GM18870 (cell line): ENCODE data around the gene RAB1B.
"Not testable (repeated sequence)": the region's sequence is repeated elsewhere in the genome, so short reads cannot be mapped to it uniquely, and the experiment has no call there.

Source experiments
- ATAC-seq: cut with Tn5 transposase; IDR thresholded peaks from one replicate; pipeline ENCODE4 v1.9.1; 2021; ENCODE audit warnings: moderate library complexity; ENCODE audit not compliant: unreplicated experiment

The RAB1B gene

DNA sequence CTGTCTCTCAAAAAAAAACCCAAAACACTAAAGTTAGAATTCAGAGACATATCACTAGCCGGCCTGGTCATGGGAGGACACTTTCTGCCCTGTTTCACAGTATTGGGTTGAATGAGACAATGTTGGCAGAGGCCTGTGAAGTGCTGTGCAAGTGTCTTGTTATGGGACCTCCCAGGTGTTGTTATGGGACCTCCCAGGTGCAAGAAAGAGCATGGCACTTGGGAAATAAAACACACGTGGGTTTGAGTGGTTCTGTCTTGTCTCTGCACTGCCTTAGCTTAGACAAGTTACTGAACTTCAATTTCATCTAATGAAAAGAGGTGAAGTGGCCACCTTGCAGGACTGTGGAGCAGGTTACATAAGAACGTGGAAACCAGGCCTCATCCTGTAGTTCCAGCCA lies 28.9 kb upstream of the RAB1B start:
- no peak for ATAC-seq

DNA sequence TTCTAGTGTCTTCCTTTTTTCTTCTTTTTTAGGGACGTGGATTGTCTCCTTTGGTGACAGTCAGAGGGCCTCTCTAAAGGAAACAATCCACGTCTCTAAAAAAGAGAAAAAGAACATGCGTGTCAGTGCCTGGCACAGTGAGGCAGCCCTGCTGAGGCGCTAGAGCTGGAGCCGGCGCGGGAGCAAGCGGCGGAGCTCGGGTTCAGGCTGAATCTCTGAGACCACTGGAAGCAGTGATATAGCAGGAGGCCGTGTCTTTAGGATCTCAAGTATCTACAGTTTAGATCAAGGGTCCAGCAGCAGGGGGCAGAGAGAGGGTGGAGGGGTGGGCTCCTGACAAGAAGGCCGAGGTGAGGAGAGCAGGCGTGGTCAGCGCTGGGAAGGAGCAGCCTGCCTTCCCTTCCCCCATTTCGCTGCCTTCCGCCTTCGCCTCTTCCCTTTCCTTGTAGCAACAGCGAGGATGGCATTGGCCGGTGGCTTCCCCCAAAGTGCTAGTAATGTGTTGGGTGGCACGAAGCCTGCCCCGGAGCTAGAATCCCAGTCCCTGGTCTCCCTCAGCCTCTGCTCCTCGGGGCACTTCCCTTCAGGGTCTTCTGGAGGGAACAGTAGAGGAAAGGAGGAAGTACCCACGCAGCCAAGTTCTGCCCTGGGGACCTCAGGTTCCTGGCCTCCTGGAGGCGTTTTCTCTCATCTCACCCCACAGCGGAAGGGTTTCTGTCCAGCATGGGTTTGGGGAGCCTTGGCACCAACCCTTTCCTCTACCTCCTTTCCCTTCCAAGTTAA lies 28.2 kb upstream of the RAB1B start:
- ATAC-seq: no peak

DNA sequence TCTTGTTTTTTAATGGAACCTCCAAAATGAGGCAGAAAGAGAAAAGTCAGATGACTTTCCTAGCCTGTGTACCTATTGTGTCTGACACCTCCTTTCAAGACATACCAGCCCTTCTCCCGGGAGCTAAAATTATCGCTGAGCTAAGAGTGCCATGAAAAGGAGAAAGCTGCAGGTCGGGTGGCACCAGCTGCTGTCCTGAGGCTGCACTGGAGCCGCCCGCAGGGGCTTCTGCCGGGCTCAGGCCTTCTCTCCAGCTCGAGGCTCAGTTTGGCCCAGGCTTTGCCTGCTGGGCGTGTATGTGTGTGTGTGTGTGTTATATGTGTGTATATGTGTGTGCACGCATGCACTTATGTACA lies 27.7 kb upstream of the RAB1B start:
- no peak for ATAC-seq

DNA sequence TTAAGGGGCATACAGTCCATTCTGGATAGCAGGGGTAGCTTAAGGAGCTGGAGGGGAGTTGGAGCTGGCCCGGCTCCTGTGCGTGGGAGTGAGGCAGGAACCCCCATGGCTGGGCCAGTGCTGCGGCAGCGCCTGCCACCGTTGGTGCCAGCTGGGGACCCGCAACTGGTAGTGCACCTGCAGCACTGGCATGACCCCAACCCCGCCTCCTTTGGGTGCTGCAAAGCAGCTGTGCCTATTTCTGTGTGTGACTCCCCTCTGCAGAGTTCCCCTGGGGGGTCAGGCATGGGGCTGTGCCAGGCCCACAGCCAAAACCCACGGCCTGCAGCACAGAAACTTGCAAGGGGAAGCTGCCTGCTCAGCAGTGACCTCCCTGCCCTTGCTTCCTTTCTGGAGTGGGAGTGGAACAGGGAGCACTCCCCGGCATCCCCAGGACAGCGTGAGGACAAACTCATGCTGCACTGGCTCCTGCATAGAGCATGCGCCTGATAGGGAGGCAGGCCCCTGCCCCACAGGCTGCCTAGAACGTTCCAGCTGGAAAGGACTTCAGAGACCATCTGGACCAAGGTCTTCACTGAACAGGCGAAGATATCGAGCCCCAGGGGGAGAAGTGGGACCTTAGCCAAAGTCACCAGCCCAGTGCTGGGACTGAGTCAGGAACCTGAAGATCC lies 26.2 kb upstream of the RAB1B start:
- ATAC-seq: no peak

DNA sequence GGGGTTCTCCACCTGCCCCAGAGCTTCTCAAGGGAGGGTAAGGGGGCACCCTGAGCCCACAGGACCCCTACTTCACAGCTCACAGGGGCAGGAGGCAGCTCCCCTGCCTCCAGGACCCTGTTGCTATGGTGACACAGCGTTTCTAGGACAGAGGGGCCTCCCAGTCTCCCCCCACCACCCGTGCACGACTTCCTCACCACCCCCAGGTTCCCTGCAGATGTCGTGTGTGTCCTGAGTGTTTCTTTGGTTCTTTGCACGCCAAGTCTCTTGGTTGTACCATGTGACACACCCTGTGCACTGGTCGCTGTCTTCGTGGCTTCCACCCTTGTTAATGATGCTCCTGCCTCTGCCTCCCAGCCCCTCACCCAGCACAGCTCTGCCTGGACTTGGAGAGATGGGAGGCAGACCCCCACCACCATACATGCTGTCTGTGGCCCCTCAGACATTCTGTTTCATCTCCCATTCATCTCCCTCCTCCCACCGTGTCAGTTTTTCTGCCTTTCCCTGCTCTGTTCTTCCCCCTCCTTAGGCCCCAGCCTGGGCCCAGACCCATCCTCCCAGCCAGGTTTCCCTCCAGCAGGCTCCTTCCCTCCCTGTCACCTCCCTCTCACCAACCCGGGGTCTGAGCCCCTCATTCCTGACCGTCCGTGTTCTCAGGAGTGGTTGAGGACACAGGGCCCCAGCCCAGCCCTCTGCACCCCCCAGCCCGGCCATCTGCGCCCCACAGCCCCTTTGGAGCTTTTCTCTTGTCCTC lies 24.5 kb upstream of the RAB1B start:
- no peak for ATAC-seq

DNA sequence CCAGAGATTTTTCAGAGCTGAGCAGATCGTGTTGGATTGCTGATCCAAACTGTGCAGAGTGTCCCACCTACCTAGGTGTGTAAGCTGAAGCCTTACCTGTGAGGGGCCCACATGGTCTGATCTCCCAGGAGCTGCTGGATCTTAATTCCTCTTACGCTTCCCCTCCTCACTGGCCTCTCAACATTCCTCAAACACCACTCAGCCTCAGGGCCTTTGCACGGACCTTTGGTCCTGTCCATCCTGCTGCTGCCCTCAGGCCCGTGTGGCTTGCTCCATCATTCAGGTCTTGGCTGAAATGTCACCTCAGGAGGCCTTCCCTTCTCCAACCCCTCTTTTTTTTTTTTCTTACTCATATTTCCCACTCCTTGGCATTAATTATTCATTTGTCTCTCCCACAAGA lies 21.1 kb upstream of the RAB1B start:
- no peak for ATAC-seq

DNA sequence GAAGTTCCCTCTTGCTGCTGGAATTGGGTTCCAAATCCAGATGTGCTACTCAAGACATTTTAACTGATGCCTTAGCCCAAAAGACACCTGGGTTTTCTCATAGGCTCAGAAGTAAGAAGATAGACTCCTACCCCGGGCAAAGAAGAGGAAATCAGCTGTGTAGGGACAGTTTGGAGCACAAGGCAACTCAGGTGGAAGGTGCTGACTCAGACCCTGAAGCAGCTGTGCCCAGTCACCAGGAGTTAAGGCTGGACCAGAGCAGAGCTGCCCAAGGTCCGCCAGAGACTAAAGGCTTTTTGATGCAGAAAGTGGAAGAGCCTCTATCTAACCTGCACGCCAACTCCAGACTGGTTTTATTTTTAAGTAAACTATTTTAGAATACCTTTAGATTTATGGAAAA lies 20.6 kb upstream of the RAB1B start:
- ATAC-seq: no peak

DNA sequence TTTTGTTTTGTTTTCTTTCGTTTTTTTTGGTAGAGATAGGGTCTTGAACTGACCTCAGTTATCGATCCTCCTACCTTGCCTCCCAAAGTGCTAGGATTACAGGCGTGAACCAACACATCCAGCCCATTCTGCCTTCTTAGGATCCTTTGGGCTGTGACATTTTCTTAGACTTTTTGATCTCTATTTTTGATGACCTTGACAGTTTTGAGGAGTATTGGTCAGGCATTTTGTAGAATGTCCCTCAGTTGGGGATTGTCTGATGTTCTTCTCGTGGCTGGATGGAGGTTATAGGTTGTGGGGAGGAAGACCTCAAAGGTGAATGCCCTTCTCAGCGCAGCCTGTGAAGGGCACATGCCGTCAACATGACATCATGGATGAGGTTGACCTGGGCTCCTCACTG lies 19.5 kb upstream of the RAB1B start:
- ATAC-seq: no peak

DNA sequence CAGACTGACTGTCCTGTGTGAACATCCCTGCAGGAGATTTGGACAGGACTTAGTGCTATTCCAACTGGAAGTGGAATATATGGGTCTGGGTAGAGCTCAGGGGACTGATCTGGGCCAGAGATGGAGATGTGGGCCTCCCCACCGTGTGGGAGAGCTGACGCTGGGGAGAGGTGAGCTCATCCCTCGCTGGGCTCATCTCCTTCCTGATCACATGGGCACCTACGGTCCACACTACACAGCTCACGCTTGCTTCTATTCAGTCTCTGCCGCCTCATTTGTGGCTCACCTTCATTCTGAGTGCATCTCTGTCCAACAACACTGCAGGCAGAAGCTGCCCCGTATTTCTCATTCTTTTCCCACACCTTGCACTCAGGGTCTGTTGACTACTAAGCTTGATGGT lies 16.6 kb upstream of the RAB1B start:
- no peak for ATAC-seq

DNA sequence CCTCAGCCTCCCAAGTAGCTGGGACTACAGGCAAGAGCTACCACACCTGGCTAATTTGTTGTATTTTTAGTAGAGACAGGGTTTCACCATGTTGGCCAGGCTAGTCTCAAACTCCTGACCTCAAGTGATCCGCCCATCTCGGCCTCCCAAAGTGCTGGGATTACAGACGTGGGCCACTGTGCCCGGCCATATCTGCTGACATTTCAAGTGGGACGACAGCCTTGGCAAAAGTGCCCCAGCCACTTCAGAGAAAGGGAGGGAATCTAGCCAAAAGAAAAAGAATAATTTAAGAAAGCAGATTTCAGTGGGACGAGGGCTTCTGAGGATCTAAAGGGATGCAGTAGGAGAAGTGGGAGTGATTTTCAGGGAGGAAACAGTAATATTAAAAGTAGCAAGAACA lies 15.4 kb upstream of the RAB1B start:
- ATAC-seq: not testable (repeated sequence)

DNA sequence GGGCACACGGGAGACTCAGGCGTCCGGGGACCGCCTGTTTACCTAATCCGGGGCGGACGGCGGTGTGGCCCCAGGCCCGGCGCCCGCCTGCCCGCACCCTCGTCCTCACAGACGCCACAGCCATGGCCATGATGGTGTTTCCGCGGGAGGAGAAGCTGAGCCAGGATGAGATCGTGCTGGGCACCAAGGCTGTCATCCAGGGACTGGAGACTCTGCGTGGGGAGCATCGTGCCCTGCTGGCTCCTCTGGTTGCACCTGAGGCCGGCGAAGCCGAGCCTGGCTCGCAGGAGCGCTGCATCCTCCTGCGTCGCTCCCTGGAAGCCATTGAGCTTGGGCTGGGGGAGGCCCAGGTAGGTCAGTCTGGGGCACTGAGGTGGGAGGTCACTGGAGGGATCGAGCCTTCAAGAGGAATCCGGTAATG lies 10.0 kb upstream of the RAB1B start:
- ATAC-seq: no peak

DNA sequence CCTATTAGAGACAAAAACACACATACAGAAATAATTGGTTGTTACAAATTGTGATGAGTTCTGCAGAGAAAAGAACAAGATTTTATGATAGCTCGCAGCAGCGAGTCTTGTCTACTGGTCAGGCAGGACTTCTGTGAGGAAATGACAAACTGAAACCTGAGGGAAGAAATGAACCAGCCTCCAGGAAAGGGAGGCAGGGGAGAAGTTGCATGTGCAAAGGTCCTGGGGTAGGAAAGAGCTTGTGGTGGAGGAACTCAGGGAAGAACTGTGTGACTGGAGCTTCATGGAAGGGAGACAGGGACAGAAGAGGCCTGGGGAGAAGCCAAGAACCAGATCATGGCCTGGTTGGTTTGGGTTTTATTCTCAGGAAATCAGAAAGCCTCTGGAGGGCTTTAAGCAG lies 9.2 kb upstream of the RAB1B start:
- no peak for ATAC-seq

DNA sequence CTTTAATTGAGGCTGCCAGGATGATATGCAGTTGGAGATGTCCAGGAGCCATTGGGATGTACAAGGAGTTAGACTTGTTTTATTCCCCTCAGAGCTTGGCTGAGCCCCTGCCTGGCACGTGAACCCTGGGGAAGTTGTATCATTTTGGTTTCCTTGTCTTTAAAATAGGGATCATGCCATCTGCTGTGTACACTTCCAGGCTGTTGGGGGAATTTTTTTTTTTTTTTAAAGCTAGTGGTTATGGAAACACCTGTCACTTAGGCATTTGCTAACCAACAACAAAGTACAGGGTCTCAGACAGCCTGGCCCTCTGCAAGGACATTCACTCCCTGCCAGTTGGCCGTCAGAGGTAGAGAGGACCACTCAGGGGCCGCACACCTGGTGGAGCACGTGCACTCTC lies 8.5 kb upstream of the RAB1B start:
- ATAC-seq: no peak

DNA sequence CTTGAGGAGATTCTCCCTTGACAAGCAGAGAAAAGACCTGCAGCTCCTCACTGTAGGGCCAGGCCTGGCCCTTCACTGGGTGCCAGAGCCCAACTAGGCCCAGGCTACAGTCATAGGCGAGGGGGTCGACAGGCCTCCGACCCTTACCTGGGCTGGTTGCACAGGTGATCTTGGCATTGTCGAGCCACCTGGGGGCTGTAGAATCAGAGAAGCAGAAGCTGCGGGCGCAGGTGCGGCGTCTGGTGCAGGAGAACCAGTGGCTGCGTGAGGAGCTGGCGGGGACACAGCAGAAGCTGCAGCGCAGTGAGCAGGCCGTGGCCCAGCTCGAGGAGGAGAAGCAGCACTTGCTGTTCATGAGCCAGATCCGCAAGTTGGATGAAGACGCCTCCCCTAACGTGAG lies 6.9 kb upstream of the RAB1B start:
- ATAC-seq: no peak

DNA sequence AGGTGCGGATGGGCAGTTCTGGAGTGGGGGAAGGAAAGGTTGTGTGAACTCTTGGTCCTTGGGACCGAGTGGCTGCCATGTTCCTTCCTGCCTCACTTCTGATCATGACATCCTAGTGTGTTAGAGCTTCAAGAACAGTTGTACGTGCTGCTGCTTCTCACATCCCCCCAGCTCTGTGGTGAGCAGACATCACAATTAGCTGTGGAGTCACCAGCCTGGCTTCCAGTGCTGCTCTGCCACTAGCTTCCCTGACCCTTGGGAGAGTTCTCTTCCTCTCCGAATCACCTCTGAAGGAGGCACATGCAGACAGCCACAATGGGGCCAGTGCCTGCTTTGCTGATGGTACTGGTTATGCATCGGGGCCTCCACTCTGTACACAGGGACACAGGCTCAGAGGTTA lies 6.2 kb upstream of the RAB1B start:
- ATAC-seq: no peak

DNA sequence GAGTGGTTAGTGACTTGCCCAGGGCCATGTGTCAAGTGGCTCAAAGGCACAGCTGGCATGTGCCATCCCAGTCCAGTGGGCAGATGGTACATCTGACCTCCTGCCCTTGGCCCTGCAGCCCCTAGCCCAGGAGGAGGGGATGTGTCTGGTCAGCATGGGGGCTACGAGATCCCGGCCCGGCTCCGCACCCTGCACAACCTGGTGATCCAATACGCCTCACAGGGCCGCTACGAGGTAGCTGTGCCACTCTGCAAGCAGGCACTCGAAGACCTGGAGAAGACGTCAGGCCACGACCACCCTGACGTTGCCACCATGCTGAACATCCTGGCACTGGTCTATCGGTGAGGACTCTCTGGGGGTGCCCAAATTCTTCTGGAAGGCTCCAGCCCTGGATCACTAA lies 5.7 kb upstream of the RAB1B start:
- no peak for ATAC-seq

DNA sequence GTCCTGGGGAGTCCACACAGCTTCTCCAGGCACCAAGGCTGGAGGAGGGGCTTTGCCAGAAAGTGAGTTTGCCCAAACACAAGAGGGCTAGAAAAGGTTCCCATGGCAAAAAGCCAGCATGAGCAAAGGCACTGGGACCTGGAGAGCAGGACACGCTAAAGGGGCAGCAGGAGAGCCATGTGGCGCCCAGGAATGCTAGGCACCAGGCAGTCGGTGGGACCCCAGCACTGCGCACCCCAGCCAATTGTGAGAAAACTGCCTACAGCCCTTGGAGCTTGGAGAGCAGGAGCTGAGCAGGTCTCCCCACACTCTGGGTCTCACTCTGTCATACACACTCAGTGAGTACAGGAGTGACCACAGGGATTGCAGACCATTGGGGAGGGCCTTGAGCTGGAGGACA lies 5.2 kb upstream of the RAB1B start:
- ATAC-seq: no peak

DNA sequence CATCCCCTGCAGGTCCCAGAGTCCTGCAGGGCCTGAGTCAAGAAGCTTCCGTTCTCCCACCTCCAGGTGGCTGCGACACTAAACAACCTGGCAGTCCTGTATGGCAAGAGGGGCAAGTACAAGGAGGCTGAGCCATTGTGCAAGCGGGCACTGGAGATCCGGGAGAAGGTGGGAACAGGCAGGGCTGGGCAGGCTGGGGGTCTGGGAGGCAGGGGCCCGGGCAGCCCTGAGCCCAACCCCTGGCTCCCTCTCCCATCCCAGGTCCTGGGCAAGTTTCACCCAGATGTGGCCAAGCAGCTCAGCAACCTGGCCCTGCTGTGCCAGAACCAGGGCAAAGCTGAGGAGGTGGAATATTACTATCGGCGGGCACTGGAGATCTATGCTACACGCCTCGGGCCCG lies 4.7 kb upstream of the RAB1B start:
- no peak for ATAC-seq

DNA sequence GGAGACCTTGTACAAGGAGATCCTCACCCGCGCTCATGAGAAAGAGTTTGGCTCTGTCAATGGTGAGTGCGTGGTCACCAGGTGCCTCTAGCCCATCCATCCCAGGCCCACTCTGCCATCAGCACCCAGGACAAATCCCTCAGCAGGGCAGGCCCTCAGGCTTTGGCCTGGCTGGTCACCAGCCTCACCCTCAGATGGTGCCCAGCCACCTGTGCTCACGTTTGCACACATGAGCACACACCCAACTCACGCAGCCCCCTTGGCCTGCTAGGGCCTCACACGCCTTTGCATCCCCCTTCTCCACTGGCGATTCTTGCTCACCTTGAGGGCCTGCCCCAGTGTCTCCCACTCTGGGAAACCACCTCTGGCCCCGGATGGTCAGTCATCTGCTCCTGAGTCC lies 4.1 kb upstream of the RAB1B start:
- ATAC-seq: no peak

DNA sequence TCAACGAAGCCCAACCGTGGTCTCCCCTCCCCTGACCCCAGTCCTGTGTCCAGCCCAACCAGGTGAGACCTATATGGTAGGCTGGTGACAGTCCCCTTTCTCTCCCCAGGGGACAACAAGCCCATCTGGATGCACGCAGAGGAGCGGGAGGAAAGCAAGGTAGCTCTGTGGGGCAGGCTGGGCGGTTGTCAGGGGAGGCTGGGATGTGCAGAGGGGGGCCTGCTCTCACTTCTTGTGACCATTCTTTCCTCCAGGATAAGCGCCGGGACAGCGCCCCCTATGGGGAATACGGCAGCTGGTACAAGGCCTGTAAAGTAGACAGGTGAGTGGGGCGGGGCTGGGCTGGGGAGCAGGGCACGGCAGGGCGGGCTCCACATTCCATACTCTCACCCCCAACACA lies 3.5 kb upstream of the RAB1B start:
- ATAC-seq: no peak

DNA sequence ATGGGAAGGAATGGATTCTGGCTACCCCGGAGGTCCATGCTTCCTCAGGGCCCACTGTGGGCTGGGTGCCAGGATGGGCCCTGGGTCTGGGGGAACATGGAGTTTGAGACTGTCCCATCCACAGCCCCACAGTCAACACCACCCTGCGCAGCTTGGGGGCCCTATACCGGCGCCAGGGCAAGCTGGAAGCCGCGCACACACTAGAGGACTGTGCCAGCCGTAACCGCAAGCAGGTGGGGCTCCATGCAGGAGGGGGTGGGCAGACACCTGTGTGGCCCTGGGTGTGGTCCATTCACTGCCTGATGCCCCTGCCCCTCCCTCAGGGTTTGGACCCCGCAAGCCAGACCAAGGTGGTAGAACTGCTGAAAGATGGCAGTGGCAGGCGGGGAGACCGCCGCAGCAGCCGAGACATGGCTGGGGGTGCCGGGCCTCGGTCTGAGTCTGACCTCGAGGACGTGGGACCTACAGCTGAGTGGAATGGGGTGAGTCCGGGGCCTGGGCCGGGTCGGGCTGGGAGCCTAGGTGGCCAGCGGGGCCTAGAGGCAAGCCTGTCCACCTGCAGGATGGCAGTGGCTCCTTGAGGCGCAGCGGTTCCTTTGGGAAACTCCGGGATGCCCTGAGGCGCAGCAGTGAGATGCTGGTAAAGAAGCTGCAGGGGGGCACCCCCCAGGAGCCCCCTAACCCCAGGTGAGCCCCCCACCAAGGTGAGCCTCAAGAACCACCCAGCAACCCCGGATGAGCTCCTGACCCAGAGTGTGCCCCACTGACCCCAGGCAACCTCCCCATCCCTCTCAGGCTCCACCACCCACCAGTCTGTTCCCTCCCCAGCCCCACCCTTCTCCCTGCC lies 2.7 kb upstream of the RAB1B start:
- ATAC-seq: no peak
